Liver (tissue), 3 donors: ENCODE measurements around the gene CYP24A1.

Experiments used
- FOXA1 ChIP-seq: IDR thresholded peaks from 2 replicates; pipeline ENCODE4 v1.6.1; 2016; ENCODE audit warnings: antibody characterized with exemption
- GABPA ChIP-seq, 2 donors: IDR thresholded peaks in 1 of 2; conservative IDR thresholded peaks in 1 of 2; 2 replicates each; pipeline ENCODE4 v1.6.1; 2016; ENCODE audit warnings: antibody characterized with exemption in 2 of 2, mild to moderate bottlenecking in 1 of 2, moderate library complexity in 1 of 2
- RAD21 ChIP-seq, 2 donors: IDR thresholded peaks; 2 replicates each; pipeline ENCODE4 v1.6.1; 2016; ENCODE audit warnings: antibody characterized with exemption in 2 of 2, mild to moderate bottlenecking in 2 of 2
- YY1 ChIP-seq: IDR thresholded peaks from 2 replicates; pipeline ENCODE4 v1.6.1; 2016; ENCODE audit warnings: antibody characterized with exemption, mild to moderate bottlenecking
- TF ChIP-seq, protein P1 (sequence below): IDR thresholded peaks from 2 replicates; pipeline ENCODE4 v1.6.1; 2016; ENCODE audit warnings: antibody characterized with exemption, mild to moderate bottlenecking
- TF ChIP-seq, protein P2 (sequence below): fragments of 150-350 bp; IDR thresholded peaks from 2 replicates; pipeline ENCODE4 v1.5.1; 2017; ENCODE audit warnings: improper control_type of control experiment, low read depth, low read length; ENCODE audit not compliant: missing input control
- TF ChIP-seq, protein P3 (sequence below): IDR thresholded peaks from 2 replicates; pipeline ENCODE4 v1.6.1; 2016; ENCODE audit warnings: antibody characterized with exemption
- donor health status: healthy.
- donor health status: healthy.

DNA sequence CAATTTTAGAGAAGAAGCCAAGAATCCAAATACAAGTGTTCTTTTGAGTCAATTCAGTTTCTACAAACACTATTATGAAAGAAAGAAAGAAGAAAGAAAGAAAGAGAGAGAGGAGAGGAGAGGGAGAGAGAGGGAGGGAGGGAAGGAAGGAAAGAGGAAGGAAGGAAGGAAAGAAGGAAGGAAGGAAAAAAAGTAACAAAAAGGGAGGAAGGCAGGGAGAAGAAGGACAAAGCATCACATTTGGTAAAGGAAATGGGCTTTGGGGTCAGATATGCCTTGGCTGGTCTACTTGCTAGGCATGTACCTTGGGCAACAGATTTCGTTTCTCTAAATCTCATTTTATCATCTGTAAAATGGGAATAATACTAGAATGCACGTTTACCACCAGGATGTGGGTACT lies 54.0 kb downstream of the CYP24A1 start:
- TF ChIP-seq, protein P1, sequence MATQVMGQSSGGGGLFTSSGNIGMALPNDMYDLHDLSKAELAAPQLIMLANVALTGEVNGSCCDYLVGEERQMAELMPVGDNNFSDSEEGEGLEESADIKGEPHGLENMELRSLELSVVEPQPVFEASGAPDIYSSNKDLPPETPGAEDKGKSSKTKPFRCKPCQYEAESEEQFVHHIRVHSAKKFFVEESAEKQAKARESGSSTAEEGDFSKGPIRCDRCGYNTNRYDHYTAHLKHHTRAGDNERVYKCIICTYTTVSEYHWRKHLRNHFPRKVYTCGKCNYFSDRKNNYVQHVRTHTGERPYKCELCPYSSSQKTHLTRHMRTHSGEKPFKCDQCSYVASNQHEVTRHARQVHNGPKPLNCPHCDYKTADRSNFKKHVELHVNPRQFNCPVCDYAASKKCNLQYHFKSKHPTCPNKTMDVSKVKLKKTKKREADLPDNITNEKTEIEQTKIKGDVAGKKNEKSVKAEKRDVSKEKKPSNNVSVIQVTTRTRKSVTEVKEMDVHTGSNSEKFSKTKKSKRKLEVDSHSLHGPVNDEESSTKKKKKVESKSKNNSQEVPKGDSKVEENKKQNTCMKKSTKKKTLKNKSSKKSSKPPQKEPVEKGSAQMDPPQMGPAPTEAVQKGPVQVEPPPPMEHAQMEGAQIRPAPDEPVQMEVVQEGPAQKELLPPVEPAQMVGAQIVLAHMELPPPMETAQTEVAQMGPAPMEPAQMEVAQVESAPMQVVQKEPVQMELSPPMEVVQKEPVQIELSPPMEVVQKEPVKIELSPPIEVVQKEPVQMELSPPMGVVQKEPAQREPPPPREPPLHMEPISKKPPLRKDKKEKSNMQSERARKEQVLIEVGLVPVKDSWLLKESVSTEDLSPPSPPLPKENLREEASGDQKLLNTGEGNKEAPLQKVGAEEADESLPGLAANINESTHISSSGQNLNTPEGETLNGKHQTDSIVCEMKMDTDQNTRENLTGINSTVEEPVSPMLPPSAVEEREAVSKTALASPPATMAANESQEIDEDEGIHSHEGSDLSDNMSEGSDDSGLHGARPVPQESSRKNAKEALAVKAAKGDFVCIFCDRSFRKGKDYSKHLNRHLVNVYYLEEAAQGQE, result no peak
- TF ChIP-seq, protein P2, sequence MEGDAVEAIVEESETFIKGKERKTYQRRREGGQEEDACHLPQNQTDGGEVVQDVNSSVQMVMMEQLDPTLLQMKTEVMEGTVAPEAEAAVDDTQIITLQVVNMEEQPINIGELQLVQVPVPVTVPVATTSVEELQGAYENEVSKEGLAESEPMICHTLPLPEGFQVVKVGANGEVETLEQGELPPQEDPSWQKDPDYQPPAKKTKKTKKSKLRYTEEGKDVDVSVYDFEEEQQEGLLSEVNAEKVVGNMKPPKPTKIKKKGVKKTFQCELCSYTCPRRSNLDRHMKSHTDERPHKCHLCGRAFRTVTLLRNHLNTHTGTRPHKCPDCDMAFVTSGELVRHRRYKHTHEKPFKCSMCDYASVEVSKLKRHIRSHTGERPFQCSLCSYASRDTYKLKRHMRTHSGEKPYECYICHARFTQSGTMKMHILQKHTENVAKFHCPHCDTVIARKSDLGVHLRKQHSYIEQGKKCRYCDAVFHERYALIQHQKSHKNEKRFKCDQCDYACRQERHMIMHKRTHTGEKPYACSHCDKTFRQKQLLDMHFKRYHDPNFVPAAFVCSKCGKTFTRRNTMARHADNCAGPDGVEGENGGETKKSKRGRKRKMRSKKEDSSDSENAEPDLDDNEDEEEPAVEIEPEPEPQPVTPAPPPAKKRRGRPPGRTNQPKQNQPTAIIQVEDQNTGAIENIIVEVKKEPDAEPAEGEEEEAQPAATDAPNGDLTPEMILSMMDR, result no peak
- TF ChIP-seq YY1 (no peak), RAD21 (IDR thresholded peaks at IDR 0.05) (no peak), GABPA (IDR thresholded peaks at IDR 0.05 in 1 of 2, conservative IDR thresholded peaks at IDR 0.05 in 1 of 2) (no peak), FOXA1 (no peak)
- TF ChIP-seq, protein P3, sequence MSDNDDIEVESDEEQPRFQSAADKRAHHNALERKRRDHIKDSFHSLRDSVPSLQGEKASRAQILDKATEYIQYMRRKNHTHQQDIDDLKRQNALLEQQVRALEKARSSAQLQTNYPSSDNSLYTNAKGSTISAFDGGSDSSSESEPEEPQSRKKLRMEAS, result no peak
